ENCODE measurements around the gene IL12A. TPM values are rescaled to one million over a fixed set of nuclear protein-coding genes. Genes with fewer than 3 reads are reported as not detected.

Gene IL12A
- total RNA-seq, 1 donor from 2014 or later = 2.9 TPM

DNA sequence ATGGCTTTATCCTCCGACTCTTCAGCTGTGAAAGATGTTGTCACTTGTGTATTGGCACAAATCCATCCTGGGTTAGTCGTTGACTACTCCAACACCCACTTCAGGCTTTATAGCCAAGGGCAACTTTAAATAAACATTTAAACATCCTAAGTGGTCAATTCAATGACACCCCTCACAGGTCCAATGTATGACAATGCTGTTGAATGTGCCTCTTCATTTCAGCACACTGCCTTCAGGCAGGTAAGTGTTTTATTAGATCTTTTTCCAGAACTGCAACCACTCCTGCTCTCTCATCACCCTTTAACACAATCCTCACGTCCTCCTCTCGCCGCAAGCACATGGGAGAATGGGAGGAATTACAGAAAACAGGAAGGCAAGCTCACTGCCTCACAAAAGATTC lies 30.3 kb downstream of the IL12A start:
- no peak overlapping the region for H3K4me2 ChIP-seq (ENCODE audit: low read length)
- no peaks in the 10 kb centered on the region for H3K27me3 ChIP-seq (ENCODE audit: insufficient read depth, low read length)
- no peak overlapping the region for H3K27ac Mint-ChIP-seq (ENCODE audit: unreplicated experiment)
- H3K4me3 ChIP-seq (ENCODE audit: insufficient read depth, low read depth, low read length) = no peak overlapping the region
- no peak overlapping the region for H3K4me3 Mint-ChIP-seq (ENCODE audit: unreplicated experiment)
- H3K9ac ChIP-seq (ENCODE audit: low read length) = no peak overlapping the region
- H2AFZ ChIP-seq (ENCODE audit: low read depth, low read length) = no peak overlapping the region
- no peaks in the 10 kb centered on the region for H3K79me2 ChIP-seq (ENCODE audit: insufficient read depth, low read length)
- H4K20me1 ChIP-seq (ENCODE audit: insufficient read depth, low read length) = no peaks in the 10 kb centered on the region
- no peak for FAIRE-seq
- H3K4me1 ChIP-seq (ENCODE audit: insufficient read depth, low read length) = peaks cover 5% of the 10 kb centered on the region
- H3K27ac ChIP-seq (ENCODE audit: low read depth, low read length) = no peak overlapping the region
- no peaks in the 10 kb centered on the region for H3K36me3 Mint-ChIP-seq (ENCODE audit: low read depth, unreplicated experiment)
- no peaks in the 10 kb centered on the region for H3K9me3 ChIP-seq (ENCODE audit: insufficient read depth, low read depth, low read length)
- DNase-seq (ENCODE audit: low read depth) = no peak
- peaks cover 9% of the 10 kb centered on the region for H3K27me3 Mint-ChIP-seq (ENCODE audit: low read depth, unreplicated experiment)
- H3K36me3 ChIP-seq (ENCODE audit: insufficient read depth, low read length) = no peaks in the 10 kb centered on the region
- H3K4me1 Mint-ChIP-seq (ENCODE audit: low read depth, unreplicated experiment) = no peaks in the 10 kb centered on the region
- peaks cover 2% of the 10 kb centered on the region for H3K9me3 Mint-ChIP-seq (ENCODE audit: unreplicated experiment)
- TF ChIP-seq EZH2 (IDR thresholded peaks at IDR 0.05; ENCODE audit: insufficient read depth, low read length) = no peak
- no peak for TF ChIP-seq CTCF (IDR thresholded peaks at IDR 0.05; ENCODE audit: insufficient read depth, low read depth, low read length)

DNA sequence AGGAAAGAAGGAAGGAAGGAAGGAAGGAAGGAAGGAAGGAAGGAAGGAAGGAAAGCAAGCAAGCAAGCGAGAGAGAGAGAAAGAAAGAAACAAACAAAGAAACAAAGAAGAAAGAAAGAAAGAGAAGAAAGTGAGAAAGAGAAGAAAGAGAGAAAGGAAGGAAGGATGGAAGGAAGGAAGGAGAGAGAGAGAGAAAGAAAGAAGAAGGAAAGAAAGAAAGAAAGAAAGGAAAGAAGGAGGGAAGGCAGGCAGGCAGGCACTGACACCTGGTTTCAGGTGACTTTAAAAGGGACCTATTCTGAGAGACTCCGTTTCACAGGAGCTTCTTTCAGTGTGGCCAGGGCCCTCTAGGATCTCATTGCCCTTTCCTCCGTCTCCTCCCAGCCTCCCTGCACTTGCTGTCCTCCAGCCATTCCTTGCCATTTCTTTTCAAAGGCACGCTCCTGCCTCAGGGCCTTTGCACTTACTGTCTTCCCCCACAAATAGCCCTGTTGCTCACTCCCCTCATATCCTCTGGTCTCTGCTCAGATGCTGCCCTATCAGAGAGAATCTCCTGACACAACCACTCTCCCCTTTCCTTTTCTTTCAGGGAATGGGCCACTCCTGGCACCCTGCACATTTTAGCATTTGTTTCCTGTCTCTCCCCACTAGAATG lies 31.5 kb downstream of the IL12A start:
- Histone ChIP-seq H3K4me1 (ENCODE audit: insufficient read depth, low read length) (peaks cover 5% of the 10 kb centered on the region), H3K4me2 (ENCODE audit: low read length) (no peak overlapping the region), H3K4me3 (ENCODE audit: insufficient read depth, low read depth, low read length) (no peak overlapping the region), H3K36me3 (ENCODE audit: insufficient read depth, low read length) (no peaks in the 10 kb centered on the region), H3K27me3 (ENCODE audit: insufficient read depth, low read length) (no peaks in the 10 kb centered on the region), H3K79me2 (ENCODE audit: insufficient read depth, low read length) (no peaks in the 10 kb centered on the region), H4K20me1 (ENCODE audit: insufficient read depth, low read length) (no peaks in the 10 kb centered on the region), H3K9ac (ENCODE audit: low read length) (no peak overlapping the region), H3K9me3 (ENCODE audit: insufficient read depth, low read depth, low read length) (no peaks in the 10 kb centered on the region), H3K27ac (ENCODE audit: low read depth, low read length) (no peak overlapping the region), H2AFZ (ENCODE audit: low read depth, low read length) (no peak overlapping the region)
- H3K27me3 Mint-ChIP-seq (ENCODE audit: low read depth, unreplicated experiment) = peaks cover 9% of the 10 kb centered on the region
- FAIRE-seq = no peak
- H3K27ac Mint-ChIP-seq (ENCODE audit: unreplicated experiment) = no peak overlapping the region
- H3K9me3 Mint-ChIP-seq (ENCODE audit: unreplicated experiment) = peaks cover 2% of the 10 kb centered on the region
- no peak for DNase-seq (ENCODE audit: low read depth)
- H3K36me3 Mint-ChIP-seq (ENCODE audit: low read depth, unreplicated experiment) = no peaks in the 10 kb centered on the region
- no peaks in the 10 kb centered on the region for H3K4me1 Mint-ChIP-seq (ENCODE audit: low read depth, unreplicated experiment)
- no peak overlapping the region for H3K4me3 Mint-ChIP-seq (ENCODE audit: unreplicated experiment)
- TF ChIP-seq EZH2 (IDR thresholded peaks at IDR 0.05; ENCODE audit: insufficient read depth, low read length) = no peak
- no peak for TF ChIP-seq CTCF (IDR thresholded peaks at IDR 0.05; ENCODE audit: insufficient read depth, low read depth, low read length)

- no peak for FAIRE-seq
- peaks cover 2% of the 10 kb centered on the region for H3K9me3 Mint-ChIP-seq (ENCODE audit: unreplicated experiment)
Measured at GRCh38 chr3:160022068-160022467, 33.4 kb downstream of the IL12A start.

More at GRCh38 chr3:160022068-160022467, 33.4 kb downstream of the IL12A start:
- Histone ChIP-seq H3K4me2 (ENCODE audit: low read length) (no peak overlapping the region), H4K20me1 (ENCODE audit: insufficient read depth, low read length) (no peaks in the 10 kb centered on the region), H3K36me3 (ENCODE audit: insufficient read depth, low read length) (no peaks in the 10 kb centered on the region), H2AFZ (ENCODE audit: low read depth, low read length) (no peak overlapping the region), H3K4me1 (ENCODE audit: insufficient read depth, low read length) (peaks cover 10% of the 10 kb centered on the region), H3K4me3 (ENCODE audit: insufficient read depth, low read depth, low read length) (no peak overlapping the region), H3K9ac (ENCODE audit: low read length) (no peak overlapping the region), H3K27me3 (ENCODE audit: insufficient read depth, low read length) (no peaks in the 10 kb centered on the region), H3K79me2 (ENCODE audit: insufficient read depth, low read length) (no peaks in the 10 kb centered on the region), H3K27ac (ENCODE audit: low read depth, low read length) (no peak overlapping the region), H3K9me3 (ENCODE audit: insufficient read depth, low read depth, low read length) (no peaks in the 10 kb centered on the region)
- H3K36me3 Mint-ChIP-seq (ENCODE audit: low read depth, unreplicated experiment) = no peaks in the 10 kb centered on the region
- H3K27ac Mint-ChIP-seq (ENCODE audit: unreplicated experiment) = no peak overlapping the region
- TF ChIP-seq CTCF (IDR thresholded peaks at IDR 0.05; ENCODE audit: insufficient read depth, low read depth, low read length) = no peak
- TF ChIP-seq EZH2 (IDR thresholded peaks at IDR 0.05; ENCODE audit: insufficient read depth, low read length) = no peak
- DNase-seq (ENCODE audit: low read depth) = no peak
- no peaks in the 10 kb centered on the region for H3K4me1 Mint-ChIP-seq (ENCODE audit: low read depth, unreplicated experiment)
- no peak overlapping the region for H3K4me3 Mint-ChIP-seq (ENCODE audit: unreplicated experiment)
- peaks cover 12% of the 10 kb centered on the region for H3K27me3 Mint-ChIP-seq (ENCODE audit: low read depth, unreplicated experiment)
